ENCODE measurements around the gene GLOD4. TPM values are rescaled to one million over a fixed set of nuclear protein-coding genes. Genes with fewer than 3 reads are reported as not detected.

Gene GLOD4
- total and polyA plus RNA-seq, 2 donors (not counting 1 experiment from before 2014, with no cell fraction given) = 31.7 to 62.8 TPM

GRCh38 chr17:740240-741017 lies 41.7 kb downstream of the GLOD4 start:
- H3K4me3 ChIP-seq (replicated peaks in 1 of 4; ENCODE audit: control extremely low read depth in 1 of 4, insufficient read depth in 1 of 4, low read depth in 3 of 4, low read length in 4 of 4) = no peak overlapping the region
- DNase-seq (ENCODE audit: low read depth in 2 of 2) = peak in 1 of 2 donors; percentile 12
- H2AFZ ChIP-seq (ENCODE audit: low read length) = no peak overlapping the region
- H3K4me2 ChIP-seq (ENCODE audit: extremely low read depth, insufficient read depth, low read length) = no peak overlapping the region
- no peak overlapping the region for H3K27ac ChIP-seq (ENCODE audit: insufficient read depth, low read length)
- no peaks in the 10 kb centered on the region for H3K27me3 ChIP-seq (ENCODE audit: control insufficient read depth, insufficient read depth, low read length)
- H3K9me3 ChIP-seq (ENCODE audit: control insufficient read depth, insufficient read depth, low read depth, low read length) = no peaks in the 10 kb centered on the region
- peaks cover 6% of the 10 kb centered on the region for H3K79me2 ChIP-seq (ENCODE audit: control insufficient read depth, insufficient read depth, low read length)
- no peak overlapping the region for H3K9ac ChIP-seq (ENCODE audit: insufficient read depth, low read length)
- no peaks in the 10 kb centered on the region for H4K20me1 ChIP-seq (ENCODE audit: control insufficient read depth, extremely low read depth, insufficient read depth, low read length)
- peaks cover 33% of the 10 kb centered on the region for H3K36me3 ChIP-seq (ENCODE audit: control insufficient read depth, insufficient read depth, low read length)
- H3K4me1 ChIP-seq (ENCODE audit: control insufficient read depth, extremely low read depth, insufficient read depth, low read length) = no peaks in the 10 kb centered on the region
- TF ChIP-seq EZH2 (IDR thresholded peaks at IDR 0.05; ENCODE audit: low read length, missing control alignments) = no peak
- no peak for TF ChIP-seq CTCF (conservative IDR thresholded peaks at IDR 0.05 in 1 of 2, IDR thresholded peaks at IDR 0.05 in 1 of 2; ENCODE audit: low read depth in 1 of 2, low read length in 2 of 2)

- no peaks in the 10 kb centered on the region for H4K20me1 ChIP-seq (ENCODE audit: control insufficient read depth, extremely low read depth, insufficient read depth, low read length)
- H3K36me3 ChIP-seq (ENCODE audit: control insufficient read depth, insufficient read depth, low read length) = peaks cover 25% of the 10 kb centered on the region
- H3K27me3 ChIP-seq (ENCODE audit: control insufficient read depth, insufficient read depth, low read length) = no peaks in the 10 kb centered on the region
- H3K4me2 ChIP-seq (ENCODE audit: extremely low read depth, insufficient read depth, low read length) = no peak overlapping the region
- no peaks in the 10 kb centered on the region for H3K9me3 ChIP-seq (ENCODE audit: control insufficient read depth, insufficient read depth, low read depth, low read length)
- peaks cover 28% of the 10 kb centered on the region for H3K79me2 ChIP-seq (ENCODE audit: control insufficient read depth, insufficient read depth, low read length)
- H3K4me3 ChIP-seq (replicated peaks in 1 of 4; ENCODE audit: control extremely low read depth in 1 of 4, insufficient read depth in 1 of 4, low read depth in 3 of 4, low read length in 4 of 4) = no peak overlapping the region
- no peak overlapping the region for H2AFZ ChIP-seq (ENCODE audit: low read length)
- H3K4me1 ChIP-seq (ENCODE audit: control insufficient read depth, extremely low read depth, insufficient read depth, low read length) = peaks cover 7% of the 10 kb centered on the region
- no peak for DNase-seq (ENCODE audit: low read depth in 2 of 2)
- no peak overlapping the region for H3K27ac ChIP-seq (ENCODE audit: insufficient read depth, low read length)
- no peak for TF ChIP-seq CTCF (conservative IDR thresholded peaks at IDR 0.05 in 1 of 2, IDR thresholded peaks at IDR 0.05 in 1 of 2; ENCODE audit: low read depth in 1 of 2, low read length in 2 of 2)
- no peak for TF ChIP-seq EZH2 (IDR thresholded peaks at IDR 0.05; ENCODE audit: low read length, missing control alignments)
- H3K9ac ChIP-seq (ENCODE audit: insufficient read depth, low read length) = no peak overlapping the region
Observed at GRCh38 chr17:737561-738113, 44.4 kb downstream of the GLOD4 start.

GRCh38 chr17:733743-734142 lies 48.3 kb downstream of the GLOD4 start:
- Histone ChIP-seq H2AFZ (ENCODE audit: low read length) (no peak overlapping the region), H3K4me1 (ENCODE audit: control insufficient read depth, extremely low read depth, insufficient read depth, low read length) (peaks cover 7% of the 10 kb centered on the region), H3K9ac (ENCODE audit: insufficient read depth, low read length) (no peak overlapping the region), H3K79me2 (ENCODE audit: control insufficient read depth, insufficient read depth, low read length) (peaks cover 28% of the 10 kb centered on the region), H4K20me1 (ENCODE audit: control insufficient read depth, extremely low read depth, insufficient read depth, low read length) (no peaks in the 10 kb centered on the region), H3K9me3 (ENCODE audit: control insufficient read depth, insufficient read depth, low read depth, low read length) (no peaks in the 10 kb centered on the region), H3K4me2 (ENCODE audit: extremely low read depth, insufficient read depth, low read length) (peak overlapping the region; percentile 100), H3K4me3 (replicated peaks in 1 of 4; ENCODE audit: control extremely low read depth in 1 of 4, insufficient read depth in 1 of 4, low read depth in 3 of 4, low read length in 4 of 4) (peak overlapping the region; percentile 72 to 88 (median 80)), H3K36me3 (ENCODE audit: control insufficient read depth, insufficient read depth, low read length) (peaks cover 9% of the 10 kb centered on the region), H3K27ac (ENCODE audit: insufficient read depth, low read length) (peak overlapping the region; percentile 77), H3K27me3 (ENCODE audit: control insufficient read depth, insufficient read depth, low read length) (no peaks in the 10 kb centered on the region)
- TF ChIP-seq EZH2 (IDR thresholded peaks at IDR 0.05; ENCODE audit: low read length, missing control alignments) (no peak), CTCF (conservative IDR thresholded peaks at IDR 0.05 in 1 of 2, IDR thresholded peaks at IDR 0.05 in 1 of 2; ENCODE audit: low read depth in 1 of 2, low read length in 2 of 2) (no peak)
- no peak for DNase-seq (ENCODE audit: low read depth in 2 of 2)

All from fibroblast of lung (primary cell).